ENCODE data around the gene GDI1. TPM values are rescaled to one million over a fixed set of nuclear protein-coding genes. Genes with fewer than 3 reads are reported as not detected.

GDI1 gene
- total and polyA plus RNA-seq, 9 of the 15 experiments (the other 6 are each of a cell fraction or from before 2014, with no cell fraction given), result 0.97 to 82.6 (median 37.5) TPM

- no peak for TF ChIP-seq CAMTA2 (CRISPR knock-in tag; conservative IDR thresholded peaks at IDR 0.05)
- no peak for TF ChIP-seq NCOA4 (IDR thresholded peaks at IDR 0.05; ENCODE audit: partially characterized antibody)
- no peak for TF ChIP-seq HNRNPK (IDR thresholded peaks at IDR 0.05; ENCODE audit: low read depth, low read length, poor library complexity, severe bottlenecking)
- no peak for TF ChIP-seq CSDE1 (IDR thresholded peaks at IDR 0.05)
- no peak for TF ChIP-seq ZNF444 (CRISPR knock-in tag; IDR thresholded peaks at IDR 0.05)
- TF ChIP-seq ZKSCAN8 (CRISPR knock-in tag; IDR thresholded peaks at IDR 0.05), result 0 out of 2 replicates have a peak, but pooled peaks have one; percentile 4
- TF ChIP-seq ZNF830 (CRISPR knock-in tag; IDR thresholded peaks at IDR 0.05), result no peak
- no peak for TF ChIP-seq ZNF695 (CRISPR knock-in tag; IDR thresholded peaks at IDR 0.05)
- TF ChIP-seq MGA (IDR thresholded peaks at IDR 0.05), result peak; percentile 89
- no peak for TF ChIP-seq ETV6 (IDR thresholded peaks at IDR 0.05; ENCODE audit: borderline replicate concordance in 1 of 2, low read depth in 2 of 2, low read length in 1 of 2)
- no peak for TF ChIP-seq ETV6 (CRISPR knock-in tag; IDR thresholded peaks at IDR 0.05; ENCODE audit: borderline replicate concordance)
- no peak for TF ChIP-seq ETS2 (tag; IDR thresholded peaks at IDR 0.05; ENCODE audit: borderline replicate concordance, poor library complexity, severe bottlenecking)
- no peak for TF ChIP-seq ZBTB5 (IDR thresholded peaks at IDR 0.05)
- TF ChIP-seq ZNF551 (CRISPR knock-in tag; IDR thresholded peaks at IDR 0.05), result no peak
Measured at GRCh38 chrX:154398668-154399526, 38.1 kb upstream of the GDI1 start (continued).
